ENCODE data around the gene AFG1L.

DNA sequence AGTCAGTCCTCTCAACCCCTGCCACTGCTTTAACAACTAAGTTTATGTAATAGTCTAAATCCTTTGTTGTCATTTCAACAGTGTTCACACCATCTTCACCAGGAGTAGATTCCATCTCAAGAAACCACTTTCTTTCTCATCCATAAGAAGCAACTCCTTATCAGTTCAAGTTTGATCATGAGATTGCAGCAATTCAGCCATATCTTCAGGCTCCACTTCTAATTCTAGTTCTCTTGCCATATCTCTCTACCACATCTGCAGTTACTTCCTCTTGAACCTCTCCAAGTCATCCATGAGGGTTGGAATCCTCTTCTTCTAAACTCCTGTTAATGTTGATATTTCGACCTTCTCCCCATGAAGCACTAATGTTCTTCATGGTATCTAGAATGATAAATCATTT, 208.0 kb downstream of the AFG1L start:
- TF ChIP-seq, protein P1, sequence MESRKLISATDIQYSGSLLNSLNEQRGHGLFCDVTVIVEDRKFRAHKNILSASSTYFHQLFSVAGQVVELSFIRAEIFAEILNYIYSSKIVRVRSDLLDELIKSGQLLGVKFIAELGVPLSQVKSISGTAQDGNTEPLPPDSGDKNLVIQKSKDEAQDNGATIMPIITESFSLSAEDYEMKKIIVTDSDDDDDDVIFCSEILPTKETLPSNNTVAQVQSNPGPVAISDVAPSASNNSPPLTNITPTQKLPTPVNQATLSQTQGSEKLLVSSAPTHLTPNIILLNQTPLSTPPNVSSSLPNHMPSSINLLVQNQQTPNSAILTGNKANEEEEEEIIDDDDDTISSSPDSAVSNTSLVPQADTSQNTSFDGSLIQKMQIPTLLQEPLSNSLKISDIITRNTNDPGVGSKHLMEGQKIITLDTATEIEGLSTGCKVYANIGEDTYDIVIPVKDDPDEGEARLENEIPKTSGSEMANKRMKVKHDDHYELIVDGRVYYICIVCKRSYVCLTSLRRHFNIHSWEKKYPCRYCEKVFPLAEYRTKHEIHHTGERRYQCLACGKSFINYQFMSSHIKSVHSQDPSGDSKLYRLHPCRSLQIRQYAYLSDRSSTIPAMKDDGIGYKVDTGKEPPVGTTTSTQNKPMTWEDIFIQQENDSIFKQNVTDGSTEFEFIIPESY (IDR thresholded peaks at IDR 0.05), result no peak
- TF ChIP-seq, protein P2, sequence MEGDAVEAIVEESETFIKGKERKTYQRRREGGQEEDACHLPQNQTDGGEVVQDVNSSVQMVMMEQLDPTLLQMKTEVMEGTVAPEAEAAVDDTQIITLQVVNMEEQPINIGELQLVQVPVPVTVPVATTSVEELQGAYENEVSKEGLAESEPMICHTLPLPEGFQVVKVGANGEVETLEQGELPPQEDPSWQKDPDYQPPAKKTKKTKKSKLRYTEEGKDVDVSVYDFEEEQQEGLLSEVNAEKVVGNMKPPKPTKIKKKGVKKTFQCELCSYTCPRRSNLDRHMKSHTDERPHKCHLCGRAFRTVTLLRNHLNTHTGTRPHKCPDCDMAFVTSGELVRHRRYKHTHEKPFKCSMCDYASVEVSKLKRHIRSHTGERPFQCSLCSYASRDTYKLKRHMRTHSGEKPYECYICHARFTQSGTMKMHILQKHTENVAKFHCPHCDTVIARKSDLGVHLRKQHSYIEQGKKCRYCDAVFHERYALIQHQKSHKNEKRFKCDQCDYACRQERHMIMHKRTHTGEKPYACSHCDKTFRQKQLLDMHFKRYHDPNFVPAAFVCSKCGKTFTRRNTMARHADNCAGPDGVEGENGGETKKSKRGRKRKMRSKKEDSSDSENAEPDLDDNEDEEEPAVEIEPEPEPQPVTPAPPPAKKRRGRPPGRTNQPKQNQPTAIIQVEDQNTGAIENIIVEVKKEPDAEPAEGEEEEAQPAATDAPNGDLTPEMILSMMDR (IDR thresholded peaks at IDR 0.05; ENCODE audit: low read depth, low read length, missing input control), result no peak
- TF ChIP-seq RXRA (IDR thresholded peaks at IDR 0.05) (no peak), TAF1 (conservative IDR thresholded peaks at IDR 0.05) (no peak), SP1 (IDR thresholded peaks at IDR 0.05) (no peak), NR2F2 (IDR thresholded peaks at IDR 0.05) (no peak)

Data from liver (tissue), 3 donors.